GM18907 (cell line): ENCODE results near the gene FUT3.
"Not testable (repeated sequence)": the region's sequence is repeated elsewhere in the genome, so short reads cannot be mapped to it uniquely, and the experiment has no call there.

Source experiments
- ATAC-seq: cut with Tn5 transposase; IDR thresholded peaks from one replicate; pipeline ENCODE4 v1.9.1; 2021; ENCODE audit warnings: mild to moderate bottlenecking, moderate library complexity; ENCODE audit not compliant: unreplicated experiment

The FUT3 gene

DNA sequence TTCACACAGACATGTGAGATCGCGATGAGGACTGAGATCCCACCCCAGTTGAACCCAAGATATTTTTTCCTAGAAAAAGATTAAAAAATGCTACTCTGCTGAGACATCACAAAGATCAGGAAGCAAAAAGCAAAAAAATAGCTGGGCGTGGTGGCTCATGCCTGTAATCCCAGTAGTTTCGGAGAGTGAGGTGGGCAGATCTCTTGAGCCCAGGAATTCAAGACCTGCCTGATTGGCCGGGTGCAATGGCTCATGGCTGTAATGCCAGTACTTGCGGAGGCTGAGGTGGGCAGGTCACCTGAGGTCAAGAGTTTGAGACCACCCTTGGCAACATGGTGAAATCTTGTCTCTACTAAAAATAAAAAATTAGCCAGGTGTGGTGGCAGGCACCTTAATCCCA lies 1.1 kb downstream of the FUT3 start:
- ATAC-seq, result no peak

DNA sequence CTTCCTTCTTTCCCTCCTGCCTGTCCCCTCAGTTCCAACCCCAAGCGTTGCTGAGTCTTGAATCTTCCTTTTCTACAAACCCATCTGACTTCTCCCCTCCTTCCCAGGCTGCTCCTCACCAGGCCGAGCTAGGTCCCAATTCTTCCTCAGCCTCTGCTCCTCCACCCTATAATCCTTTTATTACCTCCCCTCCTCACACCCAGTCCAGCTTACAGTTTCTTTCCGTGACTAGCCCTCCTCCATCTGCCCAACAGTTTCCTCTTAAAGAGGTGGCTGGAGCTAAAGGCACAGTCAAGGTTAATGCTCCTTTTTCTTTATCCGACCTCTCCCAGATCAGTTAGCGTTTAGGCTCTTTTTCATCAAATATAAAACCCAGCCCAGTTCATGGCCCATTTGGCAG lies 2.6 kb downstream of the FUT3 start:
- not testable (repeated sequence) for ATAC-seq

DNA sequence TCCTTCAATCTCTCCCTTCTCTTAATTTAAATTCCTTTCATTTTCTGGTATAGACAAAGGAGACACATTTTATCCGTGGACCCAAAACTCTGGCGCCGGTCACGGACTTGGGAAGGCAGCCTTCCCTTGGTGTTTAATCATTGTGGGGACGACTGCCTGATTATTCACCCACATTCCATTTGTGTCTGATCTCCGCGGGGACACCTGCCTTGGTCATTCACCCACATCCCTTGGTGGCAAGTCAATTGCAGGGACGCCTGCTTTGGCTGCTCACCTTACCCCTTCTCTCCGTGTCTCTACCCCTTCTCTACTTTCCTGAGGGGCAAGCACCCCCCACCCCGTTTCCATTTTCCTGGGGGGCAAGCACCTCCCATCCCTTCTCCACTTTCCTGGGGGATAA lies 3.4 kb downstream of the FUT3 start:
- not testable (repeated sequence) for ATAC-seq

DNA sequence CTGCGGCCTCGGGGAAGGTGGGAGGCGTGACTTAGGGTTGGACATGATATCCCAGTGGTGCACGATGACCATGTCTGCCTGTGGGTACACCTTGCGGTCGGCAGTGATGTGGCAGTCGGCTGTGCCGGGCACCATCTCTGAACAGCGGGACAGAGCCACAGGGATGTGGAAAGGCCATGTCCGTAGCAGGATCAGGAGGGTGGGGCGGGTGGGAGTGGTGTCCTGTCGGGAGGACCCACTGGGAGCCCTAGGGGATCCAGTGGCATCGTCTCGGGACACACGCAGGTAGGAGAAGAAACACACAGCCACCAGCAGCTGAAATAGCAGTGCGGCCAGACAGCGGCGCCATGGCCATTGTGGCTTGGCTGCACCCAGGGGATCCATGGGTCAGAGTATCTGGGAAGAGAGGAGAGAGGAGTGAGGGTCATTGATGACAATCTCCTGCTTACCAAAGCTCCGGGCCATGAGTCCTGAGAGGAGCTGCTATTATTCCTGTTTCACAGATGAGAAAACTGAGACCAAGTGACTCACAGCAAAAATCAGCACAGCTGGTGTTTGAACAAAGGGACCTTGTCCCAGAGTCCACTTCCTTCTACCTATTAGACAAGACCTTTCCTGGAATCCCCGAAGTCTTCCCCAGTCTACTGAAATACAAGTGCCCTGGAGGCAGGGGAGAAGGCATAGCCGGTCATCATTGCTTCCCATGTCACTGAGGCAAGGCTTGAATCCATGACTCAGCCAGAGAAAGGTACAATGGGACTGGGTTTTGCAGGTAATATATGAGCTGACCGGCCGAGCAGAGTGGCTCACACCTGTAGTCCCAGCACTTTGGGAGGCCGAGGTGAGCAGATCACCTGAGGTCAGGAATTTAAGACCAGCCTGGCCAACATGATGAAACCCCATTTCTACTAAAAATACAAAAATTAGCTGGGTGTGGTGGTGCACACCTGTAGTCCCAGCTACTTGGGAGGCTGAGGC lies 6.5 kb downstream of the FUT3 start:
- no peak for ATAC-seq

DNA sequence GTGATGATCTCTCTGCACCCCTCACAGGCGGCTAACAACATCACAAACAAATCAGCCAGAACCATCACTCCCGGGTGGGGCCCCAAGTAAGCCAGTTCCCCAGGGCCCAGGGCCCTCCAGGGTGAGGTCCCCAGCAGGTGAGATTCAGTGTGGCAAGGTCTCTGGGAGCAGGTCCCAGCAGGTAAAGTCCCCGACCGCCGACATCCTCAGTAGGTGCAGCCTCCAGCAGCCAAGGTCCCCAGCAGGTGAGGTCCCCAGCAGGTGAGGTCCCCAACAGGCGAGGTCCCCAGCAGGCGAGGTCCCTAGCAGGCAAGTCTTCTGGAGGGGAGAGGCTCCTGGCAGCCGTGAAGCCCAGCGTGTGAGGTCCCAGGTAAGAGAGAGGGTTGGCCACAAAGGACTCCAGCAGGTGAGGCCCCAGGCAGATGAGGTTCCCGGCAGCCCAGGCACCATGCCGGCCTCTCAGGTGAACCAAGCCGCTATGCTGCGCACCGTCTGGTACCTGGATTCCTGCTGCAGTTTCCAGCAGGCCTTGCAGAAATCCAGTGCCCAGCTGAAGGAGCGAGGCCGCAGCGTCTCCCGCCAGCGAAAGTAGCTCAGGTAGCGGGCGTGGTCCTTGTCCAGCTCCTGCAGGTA lies 7.8 kb downstream of the FUT3 start:
- ATAC-seq, result no peak

DNA sequence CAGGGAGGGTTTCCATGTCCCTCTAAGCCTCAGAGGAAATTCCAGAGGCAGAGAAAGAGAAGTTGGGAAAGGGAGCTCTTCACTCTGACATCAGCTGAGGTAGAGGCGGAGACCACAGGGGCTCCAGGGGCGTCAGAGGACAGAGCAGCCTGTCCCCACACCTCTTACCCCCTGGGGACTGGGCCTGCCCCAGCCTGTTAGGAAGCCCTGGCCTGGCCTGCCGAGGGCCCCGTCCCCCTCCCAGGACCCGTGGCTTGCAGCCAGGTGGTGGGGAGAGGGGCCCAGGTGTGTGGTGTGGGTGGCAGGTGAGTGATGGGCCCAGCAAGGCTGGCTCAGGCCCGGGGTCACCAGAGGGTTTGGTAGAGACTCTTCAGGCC lies 9.5 kb downstream of the FUT3 start:
- ATAC-seq, result not testable (repeated sequence)

DNA sequence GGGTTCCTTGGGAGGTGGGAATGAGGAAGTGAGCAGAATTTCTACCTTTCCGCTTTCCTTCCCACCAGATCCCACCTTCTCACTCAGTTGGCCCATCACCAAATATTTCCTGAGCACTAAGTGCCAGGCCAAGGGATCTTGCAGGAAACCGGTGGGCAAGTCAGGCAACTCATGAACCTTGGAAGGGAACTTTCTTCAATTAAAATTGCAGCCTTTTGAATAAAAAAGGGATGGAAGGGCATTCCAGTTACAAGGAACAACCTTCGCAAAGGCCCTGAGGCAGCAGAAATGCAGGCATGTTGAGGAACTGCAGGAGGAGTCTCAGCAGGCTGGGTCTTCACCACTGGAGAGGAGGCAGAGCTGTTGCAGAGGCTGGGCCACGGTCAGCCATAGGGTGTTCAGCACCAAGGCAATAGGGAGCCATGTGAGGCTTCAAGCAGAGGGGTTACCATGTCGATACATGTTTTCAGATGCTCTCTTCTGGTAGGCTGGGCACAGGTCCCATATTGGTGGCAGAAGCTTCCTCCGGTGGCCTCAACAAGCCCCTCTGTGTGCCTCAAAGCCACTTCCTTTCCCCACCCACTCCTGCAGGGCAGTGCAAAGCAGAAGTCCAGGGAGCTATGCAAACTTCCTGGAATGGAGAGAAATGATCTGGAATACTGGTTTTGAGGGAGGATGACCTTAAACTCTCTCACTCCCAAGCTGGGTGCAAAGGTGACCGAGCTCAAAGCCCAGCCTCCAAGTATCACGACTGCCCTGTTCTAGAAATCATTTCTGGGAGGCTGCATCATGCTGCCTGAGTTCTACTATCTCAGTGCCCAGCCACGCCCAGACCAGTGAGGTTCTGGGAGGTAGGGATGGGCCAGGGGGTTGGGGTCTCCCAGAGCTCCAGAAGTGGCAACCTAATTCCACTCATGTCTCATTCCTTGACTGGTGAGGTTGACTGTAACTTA lies 11.9 kb downstream of the FUT3 start, which contains the start of gene FUT6:
TSS of gene FUT6 (minus strand) at position 638 of the 953 bp plus-strand sequence. CDS start 7,135 bp downstream, outside the sequence.
- no peak for ATAC-seq

DNA sequence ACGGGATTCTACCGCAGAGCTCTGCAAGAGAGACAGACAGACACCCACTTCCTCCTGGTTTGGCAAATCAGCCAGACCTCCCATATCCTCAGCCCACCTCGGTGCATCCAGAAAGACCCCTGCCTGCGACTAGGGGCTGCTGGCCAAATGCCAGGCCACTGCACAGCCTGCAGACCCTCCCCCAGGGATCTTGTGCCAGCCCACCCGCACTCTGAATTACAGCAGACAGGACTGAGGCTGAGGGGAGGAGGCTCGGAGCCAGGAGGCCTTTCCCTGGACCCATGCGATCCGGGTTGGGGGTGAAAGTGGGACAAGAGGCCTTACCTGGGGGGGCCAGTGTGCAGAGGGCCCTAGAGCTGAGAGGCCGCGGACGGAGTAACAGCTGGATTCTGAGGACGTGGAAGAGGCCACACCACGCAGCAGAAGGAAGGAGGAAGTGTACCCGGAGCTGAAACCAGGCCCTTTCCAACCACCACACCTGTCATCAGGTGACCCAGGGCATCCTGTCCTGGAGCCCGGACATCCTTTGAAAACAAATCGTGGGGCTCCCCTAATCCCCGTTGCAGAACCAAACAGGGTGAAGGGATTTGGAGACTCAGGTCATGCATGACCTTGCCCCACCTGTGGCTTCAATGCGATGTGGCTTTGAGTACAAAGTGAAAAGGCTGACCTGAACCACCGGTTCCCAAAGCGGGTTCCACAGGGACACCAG lies 12.7 kb downstream of the FUT3 start:
- ATAC-seq, result no peak

DNA sequence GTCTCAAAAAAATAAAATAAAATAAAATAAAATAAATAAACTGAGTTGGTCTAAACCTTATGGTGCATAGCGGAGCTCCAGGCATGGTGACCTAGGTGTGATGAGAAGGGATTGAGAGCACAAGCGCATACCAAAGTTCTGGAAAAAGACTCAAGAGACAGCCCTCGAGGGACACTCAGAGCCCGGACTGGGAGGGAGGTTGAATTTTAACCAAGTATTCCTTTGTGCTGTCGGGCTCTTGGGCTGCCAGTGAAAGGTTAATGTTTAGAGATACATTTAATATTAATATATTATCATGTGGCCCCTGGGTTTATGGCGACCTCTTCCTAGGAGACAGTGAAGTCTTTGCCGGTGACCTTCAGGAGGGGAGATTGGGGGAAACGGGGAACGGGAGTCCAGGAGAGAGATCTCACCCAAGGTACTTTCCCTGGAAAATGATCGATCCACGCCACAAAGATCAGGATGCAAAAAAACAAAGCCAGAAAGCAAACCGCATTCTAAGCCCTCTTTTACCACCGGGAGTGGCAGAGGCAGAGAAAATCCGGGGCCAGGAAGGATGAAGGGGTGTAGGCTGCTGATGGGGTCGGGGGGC lies 13.4 kb downstream of the FUT3 start:
- ATAC-seq, result no peak

DNA sequence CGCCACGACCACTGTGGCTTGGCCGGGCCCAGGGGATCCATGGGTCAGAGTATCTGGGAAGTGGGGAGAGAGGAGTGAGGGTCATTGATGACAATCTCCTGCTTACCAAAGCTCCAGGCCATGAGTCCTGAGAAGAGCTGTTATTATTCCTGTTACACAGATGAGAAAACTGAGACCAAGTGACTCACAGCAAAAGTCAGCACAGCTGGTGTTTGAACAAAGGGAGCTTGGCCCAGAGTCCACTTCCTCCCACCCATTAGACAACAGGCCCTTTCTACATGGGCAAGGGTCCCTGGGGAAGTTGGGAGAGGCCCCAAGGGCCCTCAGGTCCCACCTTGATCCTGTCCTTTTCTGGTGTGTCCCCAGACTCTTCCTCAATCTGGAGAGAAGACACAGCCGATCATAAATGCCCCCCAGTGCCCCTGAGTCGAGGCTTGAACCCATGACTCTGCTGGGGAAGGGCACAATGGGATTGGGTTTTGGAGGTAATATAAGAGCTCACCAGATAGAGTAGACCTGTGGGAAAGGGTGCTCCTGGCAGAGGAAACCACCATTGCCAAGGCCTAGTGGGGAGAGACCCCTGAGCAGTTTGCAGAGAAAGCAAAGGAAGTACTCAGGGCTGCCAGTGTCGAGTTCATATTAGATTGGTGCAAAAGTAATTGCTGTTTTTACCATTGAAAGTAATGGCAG lies 18.6 kb downstream of the FUT3 start:
- ATAC-seq, result no peak

DNA sequence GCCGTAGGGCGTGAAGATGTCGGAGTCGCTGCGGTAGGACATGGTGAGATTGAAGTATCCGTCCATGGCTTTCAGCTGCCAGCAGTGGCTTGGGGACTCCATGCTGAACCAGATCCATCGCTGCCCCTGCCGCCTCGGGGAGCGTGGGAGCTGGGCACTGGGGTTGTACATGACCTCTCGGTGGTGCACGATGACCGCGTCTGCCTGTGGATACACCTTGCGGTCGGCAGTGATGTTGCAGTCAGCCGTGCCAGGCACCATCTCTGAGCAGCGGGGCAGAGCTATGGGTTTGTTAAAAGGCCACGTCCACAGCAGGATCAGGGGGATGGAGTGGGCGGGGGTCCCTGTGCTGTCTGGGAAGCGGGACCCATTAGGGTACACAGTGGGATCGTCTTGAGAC lies 19.2 kb downstream of the FUT3 start:
- ATAC-seq, result no peak

DNA sequence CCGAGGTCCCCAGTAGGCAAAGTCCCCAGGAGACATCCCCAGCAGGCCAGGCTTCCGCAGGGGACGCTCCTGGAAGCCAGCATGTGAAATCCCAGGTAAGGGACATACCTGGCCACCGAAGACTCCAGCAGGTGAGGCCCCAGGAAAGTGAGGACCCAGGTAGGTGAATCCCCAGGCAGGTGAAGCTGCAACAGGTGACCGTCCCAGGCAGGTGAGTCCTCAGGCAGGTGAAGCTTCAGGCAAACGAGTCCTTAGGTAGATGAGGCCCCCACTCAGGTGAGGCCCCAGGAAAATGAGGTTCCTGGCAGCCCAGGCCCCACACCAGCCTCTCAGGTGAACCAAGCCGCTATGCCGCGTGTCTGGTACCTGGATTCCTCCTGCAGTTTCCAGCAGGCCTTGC lies 20.1 kb downstream of the FUT3 start:
- no peak for ATAC-seq

DNA sequence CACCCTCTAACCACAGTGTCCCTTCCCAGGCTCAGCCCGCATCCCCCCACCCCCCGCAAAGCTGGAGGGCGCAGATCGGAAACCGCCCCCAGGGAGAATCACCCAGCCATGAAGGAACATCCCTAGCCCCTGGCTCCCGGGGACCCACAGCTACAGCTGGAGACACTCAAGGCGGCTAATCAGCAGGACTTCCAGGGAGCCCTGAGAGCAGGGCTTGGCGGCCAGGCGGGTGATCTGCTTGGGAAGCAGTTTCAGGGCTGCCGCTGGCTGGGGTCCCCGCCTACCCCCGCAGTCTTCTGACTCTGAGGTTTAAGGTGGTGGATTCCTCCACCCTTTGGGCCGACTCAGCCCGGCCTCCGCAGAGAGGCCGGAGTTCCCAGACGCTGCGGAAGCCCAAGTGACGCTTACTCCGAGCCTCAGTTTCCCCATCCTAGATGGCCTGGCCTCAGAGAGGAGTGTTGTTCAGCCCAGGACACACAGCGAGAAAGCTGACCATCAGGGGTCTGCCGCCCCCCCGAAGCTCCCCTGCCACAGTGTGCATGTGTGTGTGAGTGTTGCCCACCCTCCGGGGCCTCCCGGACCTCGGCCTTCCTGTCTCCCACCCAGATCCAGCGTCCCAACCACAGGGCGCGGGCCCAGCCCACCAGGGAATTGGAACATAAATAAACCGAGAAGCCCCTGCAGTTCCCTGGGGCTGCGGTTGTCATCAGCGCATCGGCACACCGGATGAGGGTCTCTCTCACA lies 21.5 kb downstream of the FUT3 start:
- ATAC-seq, result no peak

DNA sequence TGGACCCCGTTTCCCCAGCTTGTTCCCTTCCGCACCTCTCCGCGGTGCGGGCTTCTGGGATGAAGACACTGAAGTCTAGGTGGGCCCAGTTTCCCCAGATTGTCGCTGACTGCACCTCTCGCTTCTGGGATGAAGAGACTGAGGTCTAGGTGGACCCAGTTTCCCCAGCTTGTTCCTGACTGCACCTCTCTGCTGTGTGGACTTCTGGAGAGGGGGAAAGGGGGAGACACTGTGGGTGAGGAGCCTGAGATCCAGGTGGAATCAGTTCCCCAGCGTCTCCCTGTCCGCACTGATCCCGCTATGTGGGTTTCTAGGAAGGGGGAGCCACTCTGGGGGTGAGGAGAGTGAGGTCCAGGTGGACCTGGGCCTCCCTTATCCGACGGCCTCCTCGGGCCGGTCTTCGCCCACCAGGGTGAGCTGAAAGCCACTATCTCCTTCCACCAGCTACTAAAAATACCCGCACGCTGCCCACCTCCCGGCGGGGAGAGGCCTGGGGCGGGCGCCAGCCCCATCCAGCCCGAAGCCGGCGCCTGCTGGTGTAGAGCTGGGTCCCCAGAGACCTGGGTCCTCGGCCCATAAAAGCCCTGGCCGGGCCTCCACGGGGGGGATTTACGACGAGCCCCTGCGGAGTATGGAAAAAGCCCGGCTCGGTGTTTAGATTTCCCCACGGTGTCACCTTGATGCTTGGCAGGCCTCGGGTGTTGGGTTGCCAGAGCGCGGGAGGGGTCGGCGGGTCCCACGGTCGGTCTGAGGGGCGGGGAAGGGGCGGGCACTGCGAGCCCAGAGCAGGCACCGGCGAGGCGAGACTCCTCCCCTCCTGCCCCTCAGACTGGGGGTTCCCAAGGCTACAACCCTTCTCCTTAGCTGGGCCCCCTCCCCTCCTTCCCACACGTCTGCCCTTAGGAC lies 22.3 kb downstream of the FUT3 start:
- no peak for ATAC-seq

DNA sequence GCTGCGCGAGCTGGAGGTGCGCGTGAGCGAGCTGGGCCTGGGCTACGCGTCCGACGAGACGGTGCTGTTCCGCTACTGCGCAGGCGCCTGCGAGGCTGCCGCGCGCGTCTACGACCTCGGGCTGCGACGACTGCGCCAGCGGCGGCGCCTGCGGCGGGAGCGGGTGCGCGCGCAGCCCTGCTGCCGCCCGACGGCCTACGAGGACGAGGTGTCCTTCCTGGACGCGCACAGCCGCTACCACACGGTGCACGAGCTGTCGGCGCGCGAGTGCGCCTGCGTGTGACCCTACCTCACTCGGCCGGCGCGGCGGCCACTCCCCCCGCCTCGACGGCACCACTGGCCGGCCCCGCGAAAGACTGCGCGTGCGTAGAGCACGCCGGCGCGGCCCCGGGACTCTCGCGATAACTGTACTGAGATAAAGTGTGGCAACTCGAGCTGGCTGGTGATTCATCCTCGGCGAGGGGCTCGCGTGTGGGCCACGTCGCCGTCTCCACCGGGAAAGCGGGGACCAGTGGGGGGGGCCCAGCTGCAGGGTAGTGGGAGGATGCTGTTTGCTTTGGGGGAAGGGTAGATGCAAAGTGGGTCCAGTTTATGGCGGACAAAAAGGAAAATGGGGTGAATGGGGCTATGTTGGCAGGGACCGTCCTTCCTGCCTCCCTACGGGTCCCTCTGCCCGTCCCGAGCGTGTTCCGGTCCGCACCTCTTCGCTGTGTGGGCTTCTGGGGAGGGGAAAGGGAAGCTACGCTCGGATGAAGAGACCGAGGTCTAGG lies 23.2 kb downstream of the FUT3 start:
- peak; percentile 64 for ATAC-seq

DNA sequence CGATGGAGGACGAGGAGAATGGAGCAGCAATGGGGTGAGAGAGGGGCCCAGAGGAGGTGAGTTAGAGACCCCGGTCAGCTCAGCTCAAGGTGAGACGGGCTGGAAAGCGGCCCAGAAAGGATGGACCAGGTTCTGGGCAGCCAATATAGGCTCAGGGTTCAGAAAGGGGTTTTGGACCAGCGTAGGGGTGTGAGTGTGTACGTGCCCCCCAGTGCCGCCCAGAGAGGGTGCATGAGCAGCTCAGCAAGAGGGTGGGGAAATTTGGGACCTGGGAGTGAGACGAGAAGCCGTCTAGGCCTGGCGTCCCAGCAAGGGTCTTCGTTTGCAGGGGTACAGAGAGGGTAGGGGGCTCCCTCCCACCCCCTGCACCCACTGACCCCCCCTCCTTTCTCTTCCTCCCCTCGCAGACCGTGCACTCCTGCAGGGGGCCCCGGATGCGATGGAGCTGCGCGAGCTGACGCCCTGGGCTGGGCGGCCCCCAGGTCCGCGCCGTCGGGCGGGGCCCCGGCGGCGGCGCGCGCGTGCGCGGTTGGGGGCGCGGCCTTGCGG lies 23.8 kb downstream of the FUT3 start:
- no peak for ATAC-seq
